Measurements from ENCODE around the gene RPS6KA5.
A peak's percentile ranks its signal among the peaks of the same experiment; 100 is the strongest.

Gene RPS6KA5

DNA sequence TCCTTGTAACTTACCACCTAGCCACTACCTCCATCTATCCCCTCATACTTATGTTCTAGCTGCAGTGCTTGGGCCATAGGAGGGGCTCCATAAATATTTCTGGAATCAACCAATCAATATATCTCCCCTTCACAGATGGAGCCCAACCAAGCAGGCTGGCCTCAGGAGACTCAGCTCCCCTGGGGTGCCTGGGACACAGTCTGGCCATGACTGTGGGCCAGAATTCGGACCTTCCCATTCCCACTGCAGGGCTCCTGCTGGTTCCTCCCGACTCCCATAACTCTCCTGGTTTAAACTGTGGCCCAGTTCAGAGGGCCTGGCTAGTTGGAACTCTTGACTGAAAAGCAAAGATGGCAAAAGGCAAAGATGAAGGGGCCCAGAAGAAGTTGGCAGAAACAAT is 257.2 kb downstream of the RPS6KA5 start:
- DNase-seq: peak; percentile 45

DNA sequence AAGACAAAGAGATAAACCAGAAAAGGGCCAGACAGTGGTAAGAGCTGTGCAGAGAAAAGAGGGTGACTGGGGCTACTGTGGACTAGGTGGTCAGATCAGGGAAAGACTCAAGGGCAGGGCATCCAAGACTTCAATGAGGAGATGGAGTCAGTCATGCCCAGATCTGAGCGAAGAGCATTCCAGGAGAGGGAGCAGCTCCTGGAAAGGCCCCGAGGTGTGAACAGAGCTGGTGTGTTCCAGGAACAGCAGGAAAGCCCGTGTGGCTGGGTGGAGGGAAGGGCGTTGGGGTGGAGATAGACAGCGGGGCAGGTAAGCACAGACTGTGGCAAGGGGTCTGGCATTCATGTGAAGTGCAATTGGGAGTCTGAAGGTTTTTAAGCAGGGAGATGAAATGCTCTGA is 261.0 kb downstream of the RPS6KA5 start:
- no peak for DNase-seq

DNA sequence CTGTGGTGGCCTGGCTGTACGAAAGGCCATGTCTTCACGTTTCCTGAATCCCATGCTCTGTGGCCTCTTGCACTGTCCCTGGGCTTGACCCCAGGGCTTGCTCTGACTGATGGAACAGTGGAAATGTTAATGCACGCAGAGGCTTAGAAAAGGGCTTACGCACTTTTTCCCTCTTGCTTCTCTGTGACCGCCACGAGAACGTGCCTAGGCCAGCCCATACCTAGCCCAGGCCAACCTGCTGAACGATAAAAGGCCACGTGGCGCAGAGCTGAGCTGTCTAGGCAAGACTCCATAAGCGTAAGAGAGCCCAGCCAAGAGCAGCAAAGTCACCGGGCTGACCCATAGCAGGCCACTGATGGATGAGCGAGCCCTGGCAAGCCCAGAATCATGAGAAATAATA is 262.5 kb downstream of the RPS6KA5 start:
- DNase-seq: no peak
